ENCODE results near the gene SFXN2. TPM values are rescaled to one million over a fixed set of nuclear protein-coding genes. Genes with fewer than 3 reads are reported as not detected.
A peak's percentile ranks its signal among the peaks of the same experiment; 100 is the strongest.

SFXN2 gene
- total RNA-seq, 1 donor from 2014 or later = 1.6 TPM

- intact Hi-C loops (cut with micrococcal nuclease) = no loop called here
- peak overlapping the region; percentile 81 for H3K27ac ChIP-seq (replicated peaks)
- no peaks in the 10 kb centered on the region for H3K9me3 ChIP-seq (replicated peaks)
- no peaks in the 10 kb centered on the region for H3K36me3 ChIP-seq
- no peaks in the 10 kb centered on the region for H3K27me3 ChIP-seq (ENCODE audit: low read depth)
- H3K4me1 ChIP-seq = peaks cover 35% of the 10 kb centered on the region
- peak overlapping the region; percentile 17 for H3K4me3 ChIP-seq
- TF ChIP-seq CTCF (IDR thresholded peaks at IDR 0.05; ENCODE audit: borderline replicate concordance) = no peak
- DNase-seq = no peak
Observed at GRCh38 chr10:102718220-102718619, 3.8 kb downstream of the SFXN2 start.

GRCh38 chr10:102720337-102720736, 5.9 kb downstream of the SFXN2 start:
- intact Hi-C loops (cut with micrococcal nuclease) = no loop called here
- DNase-seq = no peak
- H3K36me3 ChIP-seq = no peaks in the 10 kb centered on the region
- H3K9me3 ChIP-seq (replicated peaks) = no peaks in the 10 kb centered on the region
- H3K4me3 ChIP-seq = no peak overlapping the region
- no peak for TF ChIP-seq CTCF (IDR thresholded peaks at IDR 0.05; ENCODE audit: borderline replicate concordance)
- no peak overlapping the region for H3K27ac ChIP-seq (replicated peaks)
- no peaks in the 10 kb centered on the region for H3K27me3 ChIP-seq (ENCODE audit: low read depth)
- peaks cover 18% of the 10 kb centered on the region for H3K4me1 ChIP-seq

- Histone ChIP-seq H3K4me1 (peaks cover 15% of the 10 kb centered on the region), H3K36me3 (no peaks in the 10 kb centered on the region), H3K27ac (replicated peaks) (no peak overlapping the region), H3K4me3 (no peak overlapping the region), H3K9me3 (replicated peaks) (no peaks in the 10 kb centered on the region), H3K27me3 (ENCODE audit: low read depth) (no peaks in the 10 kb centered on the region)
- no peak for TF ChIP-seq CTCF (IDR thresholded peaks at IDR 0.05; ENCODE audit: borderline replicate concordance)
- DNase-seq = no peak
- intact Hi-C loops (cut with micrococcal nuclease) = no loop called here
Observed at GRCh38 chr10:102720775-102721301, 6.4 kb downstream of the SFXN2 start.

- intact Hi-C loops (cut with micrococcal nuclease) = no loop called here
- H3K36me3 ChIP-seq = no peaks in the 10 kb centered on the region
Observed at GRCh38 chr10:102721954-102722353, 7.5 kb downstream of the SFXN2 start.

GRCh38 chr10:102723989-102724388, 9.6 kb downstream of the SFXN2 start:
- intact Hi-C loops (cut with micrococcal nuclease) = no loop called here
- H3K4me3 ChIP-seq = no peak overlapping the region
- H3K36me3 ChIP-seq = no peaks in the 10 kb centered on the region
- H3K27ac ChIP-seq (replicated peaks) = no peak overlapping the region
- H3K27me3 ChIP-seq (ENCODE audit: low read depth) = no peaks in the 10 kb centered on the region
- peaks cover 3% of the 10 kb centered on the region for H3K4me1 ChIP-seq
- H3K9me3 ChIP-seq (replicated peaks) = no peaks in the 10 kb centered on the region
- TF ChIP-seq CTCF (IDR thresholded peaks at IDR 0.05; ENCODE audit: borderline replicate concordance) = no peak
- DNase-seq = no peak

More at GRCh38 chr10:102721954-102722353, 7.5 kb downstream of the SFXN2 start:
- Histone ChIP-seq H3K4me3 (no peak overlapping the region), H3K9me3 (replicated peaks) (no peaks in the 10 kb centered on the region), H3K4me1 (peaks cover 15% of the 10 kb centered on the region), H3K27me3 (ENCODE audit: low read depth) (no peaks in the 10 kb centered on the region), H3K27ac (replicated peaks) (no peak overlapping the region)
- DNase-seq = no peak
- TF ChIP-seq CTCF (IDR thresholded peaks at IDR 0.05; ENCODE audit: borderline replicate concordance) = no peak

Measured in left ventricle myocardium inferior (tissue), 1 donor.